ENCODE measurements around the gene RPL22.

DNA sequence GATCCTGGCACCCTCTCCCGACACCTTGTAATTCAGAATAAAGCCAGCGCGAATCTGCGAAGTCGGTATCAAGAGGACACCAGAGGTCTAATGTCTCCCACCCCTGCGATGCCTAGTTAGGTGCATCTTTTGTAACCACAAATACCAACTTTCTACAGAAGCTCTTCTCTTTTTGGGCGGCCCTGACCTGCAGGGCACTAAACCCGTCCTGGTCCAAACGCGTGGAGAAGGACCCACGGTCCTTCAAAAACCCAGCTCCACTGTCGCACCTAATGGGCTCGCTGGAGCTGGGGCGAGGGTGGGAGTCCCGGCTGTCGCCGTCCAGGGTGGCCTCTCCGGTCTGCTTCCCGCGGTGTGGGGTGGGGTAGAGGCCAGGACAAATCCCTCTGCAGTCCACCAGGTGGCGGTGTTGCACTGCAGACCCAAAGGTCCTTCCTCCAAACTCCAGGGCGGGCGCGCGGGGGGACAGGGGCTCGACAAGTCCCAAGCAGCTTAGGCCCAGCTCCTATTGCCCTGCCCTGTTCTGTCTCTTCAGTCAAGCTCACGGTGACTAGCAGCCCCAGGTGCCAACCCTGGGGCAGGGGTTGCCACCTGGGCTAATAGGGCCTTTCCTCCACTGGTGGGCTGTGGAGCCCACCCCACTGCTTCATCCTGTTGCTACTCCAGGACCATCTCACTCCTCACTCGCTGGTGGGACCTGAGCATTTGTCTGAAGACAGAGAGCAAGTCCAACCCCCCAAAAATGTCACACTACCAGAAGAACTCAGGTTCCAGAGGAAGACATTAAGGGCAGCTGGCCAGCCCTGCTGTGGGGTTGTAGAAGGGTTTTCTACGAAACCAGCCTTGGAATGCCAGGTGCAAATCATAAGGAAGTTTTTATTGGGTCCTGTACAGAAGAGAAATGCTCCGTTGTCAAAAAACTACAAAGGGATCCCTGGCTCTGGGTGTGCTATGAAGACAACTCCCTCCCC, 47.4 kb upstream of the RPL22 start:
- no peak; a peak in 1 of 3 replicates for TF ChIP-seq POLR2A (IDR thresholded peaks at IDR 0.05; ENCODE audit: control extremely low read depth in 1 of 2, low read depth in 2 of 2, low read length in 2 of 2)
- no peak for TF ChIP-seq PHF8 (conservative IDR thresholded peaks at IDR 0.05; ENCODE audit: low read depth, low read length)
- TF ChIP-seq, protein P1, sequence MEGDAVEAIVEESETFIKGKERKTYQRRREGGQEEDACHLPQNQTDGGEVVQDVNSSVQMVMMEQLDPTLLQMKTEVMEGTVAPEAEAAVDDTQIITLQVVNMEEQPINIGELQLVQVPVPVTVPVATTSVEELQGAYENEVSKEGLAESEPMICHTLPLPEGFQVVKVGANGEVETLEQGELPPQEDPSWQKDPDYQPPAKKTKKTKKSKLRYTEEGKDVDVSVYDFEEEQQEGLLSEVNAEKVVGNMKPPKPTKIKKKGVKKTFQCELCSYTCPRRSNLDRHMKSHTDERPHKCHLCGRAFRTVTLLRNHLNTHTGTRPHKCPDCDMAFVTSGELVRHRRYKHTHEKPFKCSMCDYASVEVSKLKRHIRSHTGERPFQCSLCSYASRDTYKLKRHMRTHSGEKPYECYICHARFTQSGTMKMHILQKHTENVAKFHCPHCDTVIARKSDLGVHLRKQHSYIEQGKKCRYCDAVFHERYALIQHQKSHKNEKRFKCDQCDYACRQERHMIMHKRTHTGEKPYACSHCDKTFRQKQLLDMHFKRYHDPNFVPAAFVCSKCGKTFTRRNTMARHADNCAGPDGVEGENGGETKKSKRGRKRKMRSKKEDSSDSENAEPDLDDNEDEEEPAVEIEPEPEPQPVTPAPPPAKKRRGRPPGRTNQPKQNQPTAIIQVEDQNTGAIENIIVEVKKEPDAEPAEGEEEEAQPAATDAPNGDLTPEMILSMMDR (IDR thresholded peaks at IDR 0.05; ENCODE audit: control extremely low read depth in 1 of 3, insufficient read depth in 1 of 3, low read depth in 1 of 3, low read length in 3 of 3): peak in 2 of 3 experiments; percentile 92; a peak in 3 of 4 replicates
- TF ChIP-seq USF2 (IDR thresholded peaks at IDR 0.05; ENCODE audit: low read length): no peak
- peak; percentile 93 to 94 for TF ChIP-seq RAD21 (IDR thresholded peaks at IDR 0.05 in 1 of 2, conservative IDR thresholded peaks at IDR 0.05 in 1 of 2; ENCODE audit: low read depth in 2 of 2, low read length in 2 of 2)
- TF ChIP-seq FOSL1 (IDR thresholded peaks at IDR 0.05; ENCODE audit: insufficient read depth, low read depth, low read length): no peak
- TF ChIP-seq EP300 (IDR thresholded peaks at IDR 0.05; ENCODE audit: borderline replicate concordance in 1 of 2, low read depth in 2 of 2, low read length in 2 of 2): no peak; a peak in 1 of 3 replicates
- TF ChIP-seq CHD1 (IDR thresholded peaks at IDR 0.05; ENCODE audit: low read depth, low read length): no peak
- peak; percentile 46 for TF ChIP-seq TAF7 (optimal IDR thresholded peaks at IDR 0.05; ENCODE audit: borderline replicate concordance, low read depth, low read length)
- TF ChIP-seq HDAC6 (IDR thresholded peaks at IDR 0.05; ENCODE audit: low read depth, low read length): no peak
- TF ChIP-seq TEAD4 (IDR thresholded peaks at IDR 0.05; ENCODE audit: low read depth, low read length): no peak
- no peak for TF ChIP-seq NRF1 (IDR thresholded peaks at IDR 0.05; ENCODE audit: low read depth, low read length)
